Upper lobe of left lung (tissue), 6 donors: Measurements from ENCODE around the gene NIPA2. TPM values are rescaled to one million over a fixed set of nuclear protein-coding genes. Genes with fewer than 3 reads are reported as not detected.

ENCODE experiments used
- ATAC-seq, 2 donors: fragments of 200-7000 bp; cut with Tn5 transposase; one replicate each; pipeline ENCODE4 v1.9.1; 2022; ENCODE audit warnings: mild to moderate bottlenecking in 2 of 2, moderate library complexity in 2 of 2; ENCODE audit not compliant: low FRiP score in 2 of 2
- DNase-seq, 2 donors: peaks; one replicate each; pipeline ENCODE4 v3.0.0-alpha.2; 2019 to 2020
- H3K27ac ChIP-seq, 4 donors: fragments of 200-600 bp; sonication (generic); one replicate each; pipeline ENCODE4 v1.5.1; 2016 to 2019
- H3K27me3 ChIP-seq, 4 donors: fragments of 200-600 bp; sonication (generic); one replicate each; pipeline ENCODE4 v1.5.1; 2017 to 2019
- H3K36me3 ChIP-seq, 4 donors: fragments of 200-600 bp; sonication (generic); one replicate each; pipeline ENCODE4 v1.5.1; 2016 to 2019
- H3K4me1 ChIP-seq, 4 donors: fragments of 200-600 bp; sonication (generic); one replicate each; pipeline ENCODE4 v1.5.1; 2018 to 2019
- H3K4me3 ChIP-seq, 4 donors: fragments of 200-600 bp; sonication (generic); one replicate each; pipeline ENCODE4 v1.5.1; 2017 to 2019; ENCODE audit warnings: mild to moderate bottlenecking in 2 of 4, moderate library complexity in 1 of 4
- H3K9me3 ChIP-seq, 4 donors: fragments of 200-600 bp; sonication (generic); one replicate each; pipeline ENCODE4 v1.5.1; 2018 to 2019
- CTCF ChIP-seq, 6 experiments: fragments of 450-650 bp in 4 of 6; fragments of 200-600 bp in 2 of 6; sonication (generic) in 2 of 6; IDR thresholded peaks; one replicate each; pipeline ENCODE4 v1.5.1; 2016 to 2019; ENCODE audit warnings: antibody characterized with exemption in 6 of 6
- EP300 ChIP-seq, 4 donors: sonication (generic); formaldehyde crosslinking; IDR thresholded peaks; one replicate each; pipeline ENCODE4 v1.5.1; 2017; ENCODE audit warnings: antibody characterized with exemption in 4 of 4, control low read depth in 2 of 4
- POLR2A ChIP-seq, 4 donors: fragments of 450-650 bp; IDR thresholded peaks; one replicate each; pipeline ENCODE4 v1.5.1; 2016 to 2017; ENCODE audit warnings: antibody characterized with exemption in 4 of 4, mild to moderate bottlenecking in 2 of 4
- POLR2AphosphoS5 ChIP-seq, 2 donors: sonication (generic); formaldehyde crosslinking; IDR thresholded peaks; one replicate each; pipeline ENCODE4 v1.5.1; 2017; ENCODE audit warnings: antibody characterized with exemption in 2 of 2
- WGBS, 2 donors: methylation state at CpG; one replicate each; pipeline ENCODE4 v1.1.5; 2017 to 2018; 5-methylcytosine and 5-hydroxymethylcytosine counted together
- total RNA-seq, 6 donors: library from RNA; depleted of rRNA in 4 of 6; stranded (reverse); fragments of >200 nt in 4 of 6; gene quantifications; one replicate each; pipeline versions ENCODE4 v1.1.0 to v1.2.1, GENCODE V29; 2016 to 2021
- donor health status: DM: no; HTN: no; CAD: no; lungs with moderate emphysema.
- donor health status: DM: no; HTN: yes; CAD: no; lungs with severe emphysema.

The NIPA2 gene
- total RNA-seq, 6 donors from 2014 or later, result 23.0 to 55.9 (median 47.5) TPM

GRCh38 chr15:22831473-22831872 is 7.0 kb upstream of the NIPA2 start:
- ATAC-seq (no peak), DNase-seq (no peak)
- peaks cover 0 to 15% (median 4%) of the 10 kb centered on the region in 4 donors for H3K36me3 ChIP-seq

GRCh38 chr15:22839046-22839695 is 705 bp downstream of the NIPA2 start:
- TF ChIP-seq POLR2AphosphoS5 (IDR thresholded peaks at IDR 0.05) (no peak), POLR2A (IDR thresholded peaks at IDR 0.05) (no peak)
- Histone ChIP-seq H3K36me3 (peaks cover 0 to 13% (median 5%) of the 10 kb centered on the region in 4 donors), H3K4me3 (peak overlapping the region; percentile 74 to 94 (median 83)), H3K27me3 (no peaks in the 10 kb centered on the region), H3K4me1 (peaks cover 12 to 25% (median 23%) of the 10 kb centered on the region in 4 donors), H3K9me3 (no peaks in the 10 kb centered on the region), H3K27ac (peak overlapping the region; percentile 90 to 97 (median 96))
- no peak for ATAC-seq
- no peak for DNase-seq
- WGBS, 2 donors, result 1% methylated on average over 16 of the region's 16 CpGs

More at GRCh38 chr15:22831473-22831872, 7.0 kb upstream of the NIPA2 start:
- no peak overlapping the region for H3K27ac ChIP-seq
- H3K4me3 ChIP-seq, result no peak overlapping the region
- H3K27me3 ChIP-seq, result no peaks in the 10 kb centered on the region
- 64 to 68% methylated on average over 1 of the region's 1 CpG for WGBS, 2 donors
- TF ChIP-seq CTCF (IDR thresholded peaks at IDR 0.05) (no peak), EP300 (IDR thresholded peaks at IDR 0.05) (no peak), POLR2A (IDR thresholded peaks at IDR 0.05) (no peak), POLR2AphosphoS5 (IDR thresholded peaks at IDR 0.05) (no peak)
- no peaks in the 10 kb centered on the region for H3K9me3 ChIP-seq
- H3K4me1 ChIP-seq, result no peaks in the 10 kb centered on the region

DNA sequence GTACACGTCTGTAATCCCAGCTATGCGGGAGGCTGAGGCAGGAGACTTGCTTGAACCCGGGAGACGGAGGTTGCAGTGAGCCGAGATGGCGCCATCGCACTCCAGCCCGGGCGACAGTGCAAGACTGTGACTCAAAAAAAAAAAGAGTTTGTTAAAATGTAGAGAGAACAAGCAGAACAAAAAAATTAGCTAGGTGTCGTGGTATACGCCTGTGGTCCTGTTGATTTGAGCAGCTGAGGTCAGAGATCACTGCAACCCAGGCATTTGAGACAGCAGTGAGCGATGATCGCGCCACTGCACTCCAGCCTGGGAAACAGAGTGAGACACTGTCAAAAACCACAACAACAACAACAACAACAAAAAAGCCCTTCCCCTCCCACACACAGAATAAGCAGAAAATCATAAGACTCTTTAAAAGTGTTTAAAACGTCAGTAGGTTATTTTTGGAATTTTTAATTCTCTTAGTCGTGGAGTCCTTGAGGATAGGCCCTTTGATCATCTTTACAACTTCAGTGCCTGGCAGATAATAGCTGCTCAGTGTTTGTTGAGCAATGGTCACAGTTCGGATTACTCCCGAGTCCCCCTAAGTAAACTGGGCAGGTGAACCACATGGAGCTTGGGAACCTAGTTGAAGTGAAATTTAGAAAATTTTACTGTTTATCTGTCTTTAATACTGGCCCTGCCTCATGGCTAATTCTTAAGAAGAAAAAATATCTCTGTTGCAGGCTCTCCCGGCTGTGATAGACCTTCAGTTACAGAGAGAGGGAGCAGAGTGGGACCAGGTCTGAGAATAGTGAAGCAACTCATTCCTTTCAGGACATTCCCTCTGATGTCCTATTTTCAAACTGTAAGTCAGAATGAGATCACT is 6.2 kb downstream of the NIPA2 start:
- H3K27me3 ChIP-seq, result no peaks in the 10 kb centered on the region
- peaks cover 0 to 42% (median 17%) of the 10 kb centered on the region in 4 donors for H3K36me3 ChIP-seq
- 86 to 87% methylated on average over 19 of the region's 19 CpGs for WGBS, 2 donors
- no peak for DNase-seq
- peak overlapping the region in 1 of 4 donors; percentile 8 for H3K27ac ChIP-seq
- no peak overlapping the region for H3K4me3 ChIP-seq
- TF ChIP-seq POLR2AphosphoS5 (IDR thresholded peaks at IDR 0.05) (no peak), POLR2A (IDR thresholded peaks at IDR 0.05) (no peak), EP300 (IDR thresholded peaks at IDR 0.05) (no peak), CTCF (IDR thresholded peaks at IDR 0.05) (no peak)
- no peak for ATAC-seq
- peaks cover 10 to 29% (median 22%) of the 10 kb centered on the region in 4 donors for H3K4me1 ChIP-seq
- no peaks in the 10 kb centered on the region for H3K9me3 ChIP-seq

- 54 to 75% methylated on average over 2 of the region's 2 CpGs for WGBS, 2 donors
- Histone ChIP-seq H3K4me1 (peaks cover 3 to 22% (median 14%) of the 10 kb centered on the region in 4 donors), H3K36me3 (peaks cover 0 to 42% (median 19%) of the 10 kb centered on the region in 4 donors), H3K27ac (peak overlapping the region in 1 of 4 donors; percentile 8), H3K9me3 (no peaks in the 10 kb centered on the region), H3K27me3 (no peaks in the 10 kb centered on the region), H3K4me3 (no peak overlapping the region)
- DNase-seq (peak in 1 of 2 donors; percentile 36), ATAC-seq (no peak)
- TF ChIP-seq POLR2A (IDR thresholded peaks at IDR 0.05) (no peak), CTCF (IDR thresholded peaks at IDR 0.05) (no peak), EP300 (IDR thresholded peaks at IDR 0.05) (no peak), POLR2AphosphoS5 (IDR thresholded peaks at IDR 0.05) (no peak)
Observed at GRCh38 chr15:22845289-22845900, 6.9 kb downstream of the NIPA2 start.

GRCh38 chr15:22846073-22846472 is 7.6 kb downstream of the NIPA2 start:
- Histone ChIP-seq H3K4me1 (peaks cover 0 to 15% (median 8%) of the 10 kb centered on the region in 4 donors), H3K27me3 (no peaks in the 10 kb centered on the region), H3K4me3 (no peak overlapping the region), H3K27ac (no peak overlapping the region), H3K36me3 (peaks cover 0 to 47% (median 19%) of the 10 kb centered on the region in 4 donors), H3K9me3 (no peaks in the 10 kb centered on the region)
- TF ChIP-seq POLR2A (IDR thresholded peaks at IDR 0.05), result no peak
- TF ChIP-seq EP300 (IDR thresholded peaks at IDR 0.05), result no peak
- TF ChIP-seq CTCF (IDR thresholded peaks at IDR 0.05), result no peak
- TF ChIP-seq POLR2AphosphoS5 (IDR thresholded peaks at IDR 0.05), result no peak
- WGBS, 2 donors, result 89 to 97% methylated on average over 6 of the region's 6 CpGs
- no peak for DNase-seq
- ATAC-seq, result no peak
